ENCODE data around the gene POU4F1. TPM values are rescaled to one million over a fixed set of nuclear protein-coding genes. Genes with fewer than 3 reads are reported as not detected.

The POU4F1 gene
- total and polyA plus RNA-seq, 2 of the 13 experiments (the other 11 are each of a cell fraction or from before 2014, with no cell fraction given): 1.0 to 1.1 TPM

DNA sequence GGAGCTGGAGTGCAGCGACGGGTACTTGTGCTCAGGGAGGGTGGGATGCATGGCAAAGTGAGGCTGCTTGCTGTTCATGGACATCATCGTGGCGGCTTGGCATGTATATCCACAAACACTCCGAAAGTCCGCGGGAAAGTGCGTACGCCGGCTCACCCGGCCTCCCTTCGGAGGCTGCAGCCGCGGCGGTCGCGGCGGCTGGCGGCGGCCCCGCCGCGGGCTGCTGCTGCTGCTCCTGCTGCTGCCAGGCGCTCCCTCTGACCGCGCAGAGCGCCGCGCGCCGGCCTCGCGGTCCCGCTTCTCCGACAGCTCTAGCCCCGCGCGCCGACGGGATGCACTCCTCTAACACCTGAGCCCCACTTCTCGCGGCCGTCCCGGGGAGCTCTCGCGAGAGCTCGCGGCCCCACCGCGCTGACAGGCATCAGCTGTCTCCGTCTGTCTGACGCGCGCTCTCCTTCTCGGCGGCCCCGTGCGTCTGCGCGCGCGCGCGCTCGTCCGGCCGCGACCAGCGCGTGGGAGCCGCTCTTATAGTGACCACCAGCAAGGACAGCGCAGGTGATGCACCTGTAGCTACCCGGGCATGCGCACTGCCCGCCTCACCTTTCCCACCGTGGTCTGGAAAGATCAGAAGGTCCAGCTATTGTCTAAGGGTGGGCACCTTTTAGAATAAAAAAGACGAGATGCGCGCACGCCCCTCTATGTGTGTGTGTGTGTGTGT lies at the start of gene POU4F1 (continued):
- TF ChIP-seq IRX3 (CRISPR knock-in tag; IDR thresholded peaks at IDR 0.05; ENCODE audit: borderline replicate concordance, low read depth): 0 out of 2 replicates have a peak, but pooled peaks have one; percentile 51
- TF ChIP-seq DDIT3 (CRISPR knock-in tag; IDR thresholded peaks at IDR 0.05): no peak
- 0 out of 2 replicates have a peak, but pooled peaks have one; percentile 35 for TF ChIP-seq ZNF704 (CRISPR knock-in tag; IDR thresholded peaks at IDR 0.05; ENCODE audit: borderline replicate concordance)
- TF ChIP-seq ZNF260 (CRISPR knock-in tag; IDR thresholded peaks at IDR 0.05; ENCODE audit: borderline replicate concordance, low read depth): no peak
- TF ChIP-seq TFAP4 (IDR thresholded peaks at IDR 0.05; ENCODE audit: borderline replicate concordance, low read depth): peak; percentile 95
- no peak for TF ChIP-seq THYN1 (CRISPR knock-in tag; IDR thresholded peaks at IDR 0.05; ENCODE audit: borderline replicate concordance, low read depth)
- no peak for TF ChIP-seq MZF1 (CRISPR knock-in tag; IDR thresholded peaks at IDR 0.05; ENCODE audit: borderline replicate concordance)
- no peak for TF ChIP-seq TSC22D2 (CRISPR knock-in tag; IDR thresholded peaks at IDR 0.05; ENCODE audit: borderline replicate concordance)
- no peak for TF ChIP-seq ZNF17 (CRISPR knock-in tag; IDR thresholded peaks at IDR 0.05)
- TF ChIP-seq, protein P1, sequence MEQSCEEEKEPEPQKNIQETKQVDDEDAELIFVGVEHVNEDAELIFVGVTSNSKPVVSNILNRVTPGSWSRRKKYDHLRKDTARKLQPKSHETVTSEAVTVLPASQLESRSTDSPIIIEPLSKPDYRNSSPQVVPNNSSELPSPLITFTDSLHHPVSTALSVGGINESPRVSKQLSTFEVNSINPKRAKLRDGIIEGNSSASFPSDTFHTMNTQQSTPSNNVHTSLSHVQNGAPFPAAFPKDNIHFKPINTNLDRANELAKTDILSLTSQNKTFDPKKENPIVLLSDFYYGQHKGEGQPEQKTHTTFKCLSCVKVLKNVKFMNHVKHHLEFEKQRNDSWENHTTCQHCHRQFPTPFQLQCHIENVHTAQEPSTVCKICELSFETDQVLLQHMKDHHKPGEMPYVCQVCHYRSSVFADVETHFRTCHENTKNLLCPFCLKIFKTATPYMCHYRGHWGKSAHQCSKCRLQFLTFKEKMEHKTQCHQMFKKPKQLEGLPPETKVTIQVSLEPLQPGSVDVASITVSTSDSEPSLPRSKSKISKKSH (CRISPR knock-in tag; IDR thresholded peaks at IDR 0.05; ENCODE audit: borderline replicate concordance): 0 out of 2 replicates have a peak, but pooled peaks have one; percentile 52
- TF ChIP-seq ZNF276 (CRISPR knock-in tag; IDR thresholded peaks at IDR 0.05; ENCODE audit: low read depth): peak; percentile 64; the same call in 1 of the 2 replicates
- TF ChIP-seq RFX3 (CRISPR knock-in tag; IDR thresholded peaks at IDR 0.05): no peak
- TF ChIP-seq ZNF564 (CRISPR knock-in tag; IDR thresholded peaks at IDR 0.05): 0 out of 2 replicates have a peak, but pooled peaks have one; percentile 38
- 0 out of 2 replicates have a peak, but pooled peaks have one; percentile 45 for TF ChIP-seq REPIN1 (CRISPR knock-in tag; IDR thresholded peaks at IDR 0.05; ENCODE audit: borderline replicate concordance, low read depth)
- TF ChIP-seq HOXA3 (CRISPR knock-in tag; IDR thresholded peaks at IDR 0.05): peak; percentile 50; the same call in 1 of the 2 replicates
- TF ChIP-seq, protein P2, sequence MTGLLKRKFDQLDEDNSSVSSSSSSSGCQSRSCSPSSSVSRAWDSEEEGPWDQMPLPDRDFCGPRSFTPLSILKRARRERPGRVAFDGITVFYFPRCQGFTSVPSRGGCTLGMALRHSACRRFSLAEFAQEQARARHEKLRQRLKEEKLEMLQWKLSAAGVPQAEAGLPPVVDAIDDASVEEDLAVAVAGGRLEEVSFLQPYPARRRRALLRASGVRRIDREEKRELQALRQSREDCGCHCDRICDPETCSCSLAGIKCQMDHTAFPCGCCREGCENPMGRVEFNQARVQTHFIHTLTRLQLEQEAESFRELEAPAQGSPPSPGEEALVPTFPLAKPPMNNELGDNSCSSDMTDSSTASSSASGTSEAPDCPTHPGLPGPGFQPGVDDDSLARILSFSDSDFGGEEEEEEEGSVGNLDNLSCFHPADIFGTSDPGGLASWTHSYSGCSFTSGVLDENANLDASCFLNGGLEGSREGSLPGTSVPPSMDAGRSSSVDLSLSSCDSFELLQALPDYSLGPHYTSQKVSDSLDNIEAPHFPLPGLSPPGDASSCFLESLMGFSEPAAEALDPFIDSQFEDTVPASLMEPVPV (CRISPR knock-in tag; IDR thresholded peaks at IDR 0.05): 0 out of 2 replicates have a peak, but pooled peaks have one; percentile 41
- TF ChIP-seq CREB3 (CRISPR knock-in tag; IDR thresholded peaks at IDR 0.05): no peak
- TF ChIP-seq ZIK1 (CRISPR knock-in tag; IDR thresholded peaks at IDR 0.05; ENCODE audit: borderline replicate concordance, low read depth): no peak
- TF ChIP-seq NBN (conservative IDR thresholded peaks at IDR 0.05): no peak
